Measurements from ENCODE around the gene TRRAP. TPM values are rescaled to one million over a fixed set of nuclear protein-coding genes. Genes with fewer than 3 reads are reported as not detected.

The TRRAP gene
- total and polyA plus RNA-seq, 2 of the 8 experiments (the other 6 are each of a cell fraction or from before 2014, with no cell fraction given), result 21.7 to 48.6 TPM

GRCh38 chr7:98909487-98909886, 31.2 kb downstream of the TRRAP start:
- H2BK15ac ChIP-seq (ENCODE audit: low read length), result no peak overlapping the region
- no peak overlapping the region for H3K23ac ChIP-seq (ENCODE audit: insufficient read length)
- H3K36me3 ChIP-seq (ENCODE audit: control insufficient read depth in 2 of 4, insufficient read depth in 4 of 4, low read length in 3 of 4), result peaks cover 43 to 95% (median 74%) of the 10 kb centered on the region in 4 experiments
- H3K18ac ChIP-seq (ENCODE audit: extremely low read depth, low read length), result no peak overlapping the region
- no peak overlapping the region for H2BK12ac ChIP-seq (ENCODE audit: low read depth, low read length)
- H3K4ac ChIP-seq (replicated peaks; ENCODE audit: insufficient read length, low read depth, low read length), result no peak overlapping the region
- H3K79me2 ChIP-seq (ENCODE audit: control insufficient read depth in 1 of 2, insufficient read depth in 2 of 2, low read length in 2 of 2), result no peaks in the 10 kb centered on the region
- no peak overlapping the region for H3K4me3 ChIP-seq (ENCODE audit: extremely low read depth in 1 of 4, insufficient read depth in 2 of 4, low read depth in 3 of 4, low read length in 4 of 4)
- peaks cover 0 to 2% of the 10 kb centered on the region in 2 experiments for H4K20me1 ChIP-seq (replicated peaks in 1 of 2; ENCODE audit: control insufficient read depth in 1 of 2, insufficient read depth in 2 of 2, low read length in 2 of 2)
- H2BK20ac ChIP-seq (ENCODE audit: low read length), result no peak overlapping the region
- H2AFZ ChIP-seq (ENCODE audit: low read length), result no peak overlapping the region
- H4K8ac ChIP-seq (ENCODE audit: extremely low read depth, insufficient read depth, low read length), result no peak overlapping the region
- no peaks in the 10 kb centered on the region; the same call in 1 of the 2 replicates for H3K79me1 ChIP-seq (ENCODE audit: low read depth, low read length)
- no peak overlapping the region for H4K91ac ChIP-seq (replicated peaks; ENCODE audit: insufficient read length, low read length)
- H2AK5ac ChIP-seq (ENCODE audit: low read depth, low read length), result no peak overlapping the region
- no peak overlapping the region for H2BK120ac ChIP-seq (replicated peaks; ENCODE audit: low read depth, low read length)
- ChIA-PET POLR2A (ENCODE audit: partially characterized antibody) (interaction anchor here (0.6 to 1.5 kb wide), 2 partner anchors 9 to 31 kb away, joined by 3 read pairs; partner anchors contain the start of gene TRRAP), CTCF (ENCODE audit: partially characterized antibody) (no interaction called here)
- 94% methylated on average over 8 of the region's 8 CpGs; no CpG with 5 or more reads in 1 of the 2 experiments for WGBS, 2 experiments (ENCODE audit: extremely low coverage in 1 of 2, insufficient coverage in 1 of 2, insufficient read length in 1 of 2, insufficient replicate concordance in 2 of 2, low coverage in 1 of 2, low lambda C conversion rate in 2 of 2, missing lambda C conversion rate in 1 of 2)
- H3K23me2 ChIP-seq (ENCODE audit: low read depth, low read length), result no peaks in the 10 kb centered on the region
- H3K4me2 ChIP-seq (ENCODE audit: insufficient read depth in 1 of 2, low read depth in 2 of 2, low read length in 2 of 2), result no peak overlapping the region
- FAIRE-seq (no peak), DNase-seq (ENCODE audit: low read depth in 1 of 2, low spot score in 2 of 2) (no peak)
- no peak overlapping the region for H3K27ac ChIP-seq (ENCODE audit: low read depth, low read length)
- H3K9me3 ChIP-seq (ENCODE audit: insufficient read depth in 2 of 2, low read depth in 1 of 2, low read length in 1 of 2), result peaks cover 0 to 4% of the 10 kb centered on the region in 2 experiments; a peak in 2 of 4 replicates
- no peak overlapping the region for H3K14ac ChIP-seq (ENCODE audit: insufficient read length)
- H3K9ac ChIP-seq (replicated peaks in 1 of 4; ENCODE audit: extremely low read depth in 1 of 4, low read depth in 3 of 4, low read length in 3 of 4), result no peak overlapping the region
- no peak overlapping the region for H3K56ac ChIP-seq (replicated peaks; ENCODE audit: insufficient read length, low read depth, low read length)
- H2BK5ac ChIP-seq (ENCODE audit: low read depth, low read length), result no peak overlapping the region
- no peaks in the 10 kb centered on the region for H3K4me1 ChIP-seq (replicated peaks in 1 of 4; ENCODE audit: control insufficient read depth in 3 of 4, insufficient read depth in 4 of 4, low read length in 3 of 4)
- H3K27me3 ChIP-seq (replicated peaks in 1 of 4; ENCODE audit: control insufficient read depth in 3 of 4, extremely low read depth in 1 of 4, insufficient read depth in 3 of 4, low read length in 3 of 4), result no peaks in the 10 kb centered on the region
- no peak overlapping the region for H4K5ac ChIP-seq (ENCODE audit: insufficient read length, low read depth, low read length)
- no peak for TF ChIP-seq SRF (IDR thresholded peaks at IDR 0.05; ENCODE audit: low read depth, low read length)

Measured in H1 (cell line).